IPS DF 4.7 (cell line): ENCODE results near the gene DGKD.

ENCODE experiments used
- DNase-seq: peaks from one replicate; pipeline ENCODE4 v3.0.0-alpha.2; 2013; ENCODE audit warnings: low spot score; ENCODE audit errors: extremely low read depth

The DGKD gene

DNA sequence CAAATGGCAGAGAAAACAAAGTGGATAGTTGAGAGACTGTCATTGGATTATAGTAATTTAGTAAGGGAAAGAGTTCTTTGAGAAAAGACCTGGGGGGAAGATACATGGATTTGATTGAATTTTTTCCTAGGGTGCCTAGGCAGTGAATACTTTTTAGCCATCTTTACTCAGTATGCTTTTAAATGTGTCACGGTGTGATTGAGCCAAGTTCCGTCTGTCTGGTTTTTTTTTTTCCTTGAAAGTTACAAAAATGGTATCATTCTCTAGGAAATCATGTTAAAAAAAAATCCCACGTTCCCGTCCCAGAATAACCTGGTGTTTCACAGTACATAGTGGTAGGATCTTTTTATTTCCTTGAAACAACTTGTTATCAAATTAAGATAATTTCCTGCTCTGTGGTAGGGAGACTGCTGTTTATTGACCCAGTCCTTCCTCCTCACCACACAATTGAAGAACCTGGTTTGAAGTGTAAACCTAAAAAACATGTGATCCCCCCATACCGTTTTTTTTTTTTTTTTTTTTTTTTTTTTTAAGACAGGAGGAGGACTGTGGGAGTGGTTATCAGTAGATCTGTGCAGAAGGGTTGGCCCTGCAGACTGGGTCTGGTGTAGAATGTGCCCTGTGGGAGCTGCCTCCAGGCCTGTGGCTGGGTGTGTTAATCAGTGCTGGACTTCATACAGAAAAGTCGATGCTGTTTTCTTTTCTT, 55.1 kb downstream of the DGKD start:
- no peak for DNase-seq

DNA sequence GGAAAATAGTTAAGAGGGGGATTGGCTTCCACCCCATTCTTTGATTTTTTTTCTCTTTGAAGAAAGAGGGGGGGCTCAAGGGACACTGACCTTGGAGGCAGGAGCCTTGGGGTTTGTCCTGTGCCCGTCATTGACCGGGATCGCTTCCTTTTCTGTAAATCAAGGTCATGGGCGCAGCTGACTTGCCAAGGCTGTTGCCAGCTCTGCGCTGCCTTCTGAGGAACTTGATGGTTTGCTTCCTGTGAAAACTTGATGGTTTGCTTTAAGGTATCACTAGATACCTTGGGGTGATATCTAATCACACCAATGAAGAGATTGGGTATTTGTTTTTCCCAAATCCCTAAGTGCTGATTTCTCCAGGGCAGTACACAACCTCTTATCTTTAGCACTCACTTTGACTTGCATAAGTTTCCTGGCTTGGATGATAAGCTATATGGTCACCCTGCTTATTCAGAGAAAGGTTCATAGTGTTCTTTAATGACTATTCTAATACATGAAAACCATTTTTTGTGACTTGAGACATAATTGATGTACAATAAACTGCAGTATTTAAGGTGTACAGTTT, 56.0 kb downstream of the DGKD start:
- DNase-seq, result no peak

DNA sequence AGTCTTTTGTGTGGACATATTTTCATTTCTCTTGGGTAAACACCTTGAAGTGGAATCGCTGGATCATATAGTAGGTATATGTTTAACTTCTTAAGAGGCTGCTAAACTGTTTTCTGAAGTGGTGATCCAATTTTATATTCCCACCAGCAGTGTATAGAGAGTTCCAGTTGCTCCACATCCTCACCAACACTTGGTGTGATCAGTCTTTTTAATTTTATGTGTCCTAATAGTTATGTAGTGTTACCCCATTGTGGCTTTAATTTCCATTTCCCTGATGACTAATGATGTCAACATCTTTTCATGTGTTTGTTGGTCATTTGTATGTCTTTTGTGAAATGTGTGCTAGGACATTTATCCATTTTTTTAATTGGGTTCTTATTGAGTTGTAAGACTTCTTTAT, 56.9 kb downstream of the DGKD start:
- DNase-seq, result no peak

DNA sequence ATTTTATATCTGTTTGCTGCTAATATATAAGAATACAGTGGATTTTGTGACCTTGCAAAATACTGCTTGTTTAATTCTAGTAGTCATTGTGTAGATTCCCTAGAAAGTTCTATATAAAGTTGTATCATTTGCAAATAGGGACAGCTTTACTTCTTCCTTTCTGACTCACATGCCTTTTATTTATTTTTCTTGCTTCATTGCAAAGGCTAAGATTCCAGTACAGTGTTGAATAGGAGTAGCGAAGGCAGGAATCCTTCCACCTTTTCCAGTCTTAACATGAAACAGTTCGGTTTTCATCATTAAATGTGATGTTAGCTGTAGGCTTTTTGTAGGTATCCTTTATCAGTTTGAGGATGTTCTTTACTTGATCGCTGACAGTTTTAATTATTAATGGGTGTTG, 58.1 kb downstream of the DGKD start:
- no peak for DNase-seq

DNA sequence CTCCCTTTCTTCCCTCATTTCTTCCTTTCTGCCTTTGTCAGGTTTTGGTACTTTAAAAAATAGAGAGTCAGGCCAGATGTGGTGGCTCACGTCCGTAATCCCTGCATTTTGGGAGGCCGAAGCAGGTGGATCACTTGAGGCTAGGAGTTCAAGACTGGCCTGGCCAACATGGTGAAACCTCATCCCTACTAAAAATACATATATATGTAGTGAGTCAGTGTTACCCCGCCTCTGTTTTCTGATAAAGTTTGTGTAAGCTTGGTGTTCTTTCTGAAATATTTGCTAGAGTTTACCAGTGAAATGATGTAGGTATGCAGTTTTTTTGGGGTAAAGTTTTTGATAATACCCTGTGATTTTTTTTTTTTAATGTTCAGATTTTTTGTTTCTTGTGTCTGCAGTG, 58.8 kb downstream of the DGKD start:
- DNase-seq, result no peak

DNA sequence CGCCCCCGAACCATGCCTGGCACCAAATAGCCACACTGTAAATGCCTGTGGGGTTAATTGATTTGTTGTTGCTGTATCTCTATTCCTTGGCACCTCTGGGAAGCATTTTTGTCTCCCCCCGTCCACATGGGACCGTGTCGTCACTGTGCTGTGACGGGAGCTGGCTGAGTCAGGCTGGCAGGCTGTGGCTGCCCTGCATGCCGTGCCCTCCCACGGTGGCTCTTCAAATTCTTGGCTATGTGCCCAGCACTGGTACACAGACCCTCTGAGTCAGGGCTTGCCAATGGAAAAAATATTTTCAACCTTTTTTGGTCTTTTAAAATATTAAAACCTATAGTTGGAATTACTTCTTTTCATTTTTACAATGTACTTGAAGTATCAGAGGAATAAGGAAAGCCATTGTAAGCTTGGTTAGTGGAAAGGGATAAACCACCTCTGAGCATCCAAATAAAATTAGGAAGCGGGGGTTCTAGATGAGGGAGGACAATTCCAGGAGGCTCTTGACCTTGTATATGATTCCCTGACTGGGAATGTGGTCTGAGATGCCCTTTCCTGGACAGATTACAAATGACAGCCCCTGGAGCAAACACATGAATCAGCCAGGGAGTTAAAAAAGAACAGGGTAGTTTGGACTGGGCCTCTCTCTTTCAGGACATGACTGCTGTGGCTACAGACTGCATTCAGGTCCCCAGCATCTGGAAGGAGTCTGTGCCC, 59.4 kb downstream of the DGKD start:
- DNase-seq, result no peak

DNA sequence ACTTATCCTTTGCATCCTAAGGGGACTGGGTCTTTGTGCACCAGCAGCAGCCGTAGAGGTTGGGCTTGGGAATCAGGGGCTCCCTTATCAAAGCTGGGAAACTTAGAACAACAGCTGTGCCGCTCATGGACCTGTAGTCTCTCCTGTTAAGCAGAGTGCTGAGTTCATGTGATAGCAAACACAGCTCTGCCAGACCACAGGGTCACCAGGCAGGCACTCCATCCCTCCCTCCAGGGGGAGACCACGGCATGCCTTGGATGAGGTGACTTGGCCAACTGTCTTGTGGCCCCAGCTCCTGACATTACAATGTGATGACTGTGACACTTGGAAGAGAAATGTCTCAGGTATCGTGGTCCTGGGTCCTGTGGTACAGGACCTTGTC, 60.0 kb downstream of the DGKD start:
- DNase-seq, result no peak

DNA sequence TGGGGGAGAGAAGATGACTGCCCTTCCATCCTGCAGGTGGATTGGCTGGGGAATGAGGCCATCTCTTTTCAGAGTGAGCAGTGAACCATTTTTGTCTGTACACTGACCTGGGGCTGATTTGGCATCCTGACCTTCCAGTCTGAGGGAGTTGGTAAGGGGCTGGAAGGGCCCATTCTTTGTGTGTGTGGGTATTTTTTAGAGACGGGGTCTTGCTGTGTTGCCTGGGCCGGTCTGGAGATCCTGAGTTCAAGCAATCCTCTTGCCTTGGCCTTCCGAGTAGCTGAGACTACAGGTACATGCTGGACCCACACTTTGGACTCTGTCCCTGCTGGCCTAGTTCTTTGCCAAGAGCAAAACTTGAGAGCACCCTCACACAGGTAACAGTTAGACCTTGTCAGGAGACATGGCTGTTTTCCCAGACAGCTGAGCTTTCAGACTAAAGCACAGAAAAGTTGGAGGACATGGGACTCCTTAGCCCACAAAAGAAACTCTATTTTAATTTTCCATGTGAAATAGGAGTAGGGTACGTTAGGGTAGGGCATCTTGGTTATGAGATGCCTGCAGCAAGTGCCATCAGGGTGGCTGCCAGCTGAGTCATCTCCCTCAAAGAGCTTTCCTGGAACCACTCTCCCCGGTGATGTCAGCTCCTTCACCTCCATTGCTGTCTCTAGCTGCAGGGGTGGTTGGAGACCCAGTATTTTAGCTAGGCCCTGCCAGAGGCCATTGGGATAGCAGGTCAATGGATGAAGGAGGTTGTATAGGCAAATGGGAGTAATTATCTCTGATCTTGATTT, 60.7 kb downstream of the DGKD start:
- DNase-seq, result no peak

DNA sequence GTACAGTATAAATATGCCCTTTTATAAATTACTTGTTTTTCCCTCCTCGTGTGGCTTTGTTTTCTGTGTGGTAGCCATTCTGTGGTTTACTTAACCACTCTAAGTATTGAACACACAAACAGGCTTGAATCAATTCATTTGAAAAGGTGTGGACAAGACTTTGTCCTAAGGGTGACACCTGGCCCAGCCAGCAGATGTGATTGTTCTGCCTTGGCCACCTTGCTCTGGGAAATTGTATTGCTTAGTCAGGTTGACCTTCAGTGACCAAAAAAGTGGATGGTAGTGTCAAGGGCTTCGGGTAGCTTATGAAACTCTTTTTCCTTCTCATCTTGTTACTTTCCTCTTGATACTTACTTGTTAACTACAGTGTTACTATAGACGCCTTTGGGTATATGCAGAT, 61.9 kb downstream of the DGKD start:
- no peak for DNase-seq

DNA sequence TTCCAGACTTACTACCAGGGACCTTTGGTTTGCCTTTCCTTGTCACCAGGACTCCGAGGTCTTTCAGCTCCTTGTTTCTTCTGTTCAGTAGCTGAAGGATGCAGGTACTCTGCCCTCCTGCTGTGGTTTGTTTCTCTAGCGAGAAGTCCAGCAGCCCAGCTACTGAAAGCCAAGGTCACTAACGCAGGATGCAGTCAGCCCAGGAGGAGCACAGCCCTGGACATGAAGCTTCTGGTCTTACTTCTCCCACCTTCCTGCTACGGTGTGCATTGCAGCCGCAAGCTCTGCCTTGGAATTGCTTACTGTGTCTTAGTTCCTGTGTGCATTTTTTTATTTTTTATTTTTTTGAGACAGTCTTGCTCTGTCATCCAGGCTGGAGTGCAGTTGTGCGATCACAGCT, 62.4 kb downstream of the DGKD start:
- no peak for DNase-seq

DNA sequence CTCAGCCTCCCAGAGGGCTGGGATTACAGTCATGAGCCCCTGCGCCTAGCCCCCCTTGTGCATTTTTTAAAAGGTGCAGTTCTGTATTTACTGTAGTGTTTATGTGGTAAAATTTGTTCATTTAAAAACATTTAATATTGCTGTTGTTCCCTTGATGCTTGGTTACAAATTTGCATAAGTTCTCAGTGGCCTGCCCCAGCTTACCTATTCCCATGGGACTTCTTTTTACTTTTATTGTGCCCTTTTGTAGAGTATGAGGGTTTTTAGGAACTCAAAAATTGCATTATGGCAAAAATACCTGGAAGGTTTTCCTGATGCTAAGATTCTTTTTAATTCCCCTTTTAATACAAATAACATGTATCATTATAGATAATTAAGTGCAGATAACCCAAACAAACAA, 63.0 kb downstream of the DGKD start:
- DNase-seq, result no peak

DNA sequence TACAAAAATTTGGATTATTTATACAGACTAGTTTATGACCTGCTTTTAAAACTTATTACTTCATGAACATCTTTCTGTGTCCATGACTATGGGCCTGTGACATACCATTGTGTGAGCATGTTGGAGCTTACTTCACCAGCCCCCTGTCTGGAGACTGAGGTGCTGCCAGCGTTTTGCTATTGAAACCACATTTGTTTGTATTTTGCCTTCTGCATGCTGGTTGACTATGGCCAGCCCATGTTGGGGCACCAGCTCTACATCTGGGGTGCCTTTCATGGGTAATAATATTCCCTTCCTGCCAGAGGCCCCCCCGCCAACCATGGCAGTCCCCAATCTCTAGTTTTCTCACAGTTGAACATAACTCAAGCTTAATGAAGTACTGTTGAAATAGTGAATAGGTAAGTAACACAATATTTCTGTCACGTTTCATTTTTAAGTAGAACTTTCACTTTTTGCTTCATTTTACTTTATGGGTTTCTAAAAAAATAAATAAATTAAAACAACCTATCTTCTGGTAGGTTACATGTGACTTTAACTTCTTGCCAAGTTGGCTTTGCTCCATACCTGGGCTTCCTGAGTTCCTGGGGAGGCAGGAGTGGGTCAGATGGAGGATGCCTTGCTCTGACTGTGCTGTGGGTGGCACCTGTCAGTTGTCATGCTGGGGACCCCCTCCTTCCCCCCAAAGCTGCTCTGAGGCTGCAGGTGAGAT, 63.9 kb downstream of the DGKD start:
- no peak for DNase-seq

DNA sequence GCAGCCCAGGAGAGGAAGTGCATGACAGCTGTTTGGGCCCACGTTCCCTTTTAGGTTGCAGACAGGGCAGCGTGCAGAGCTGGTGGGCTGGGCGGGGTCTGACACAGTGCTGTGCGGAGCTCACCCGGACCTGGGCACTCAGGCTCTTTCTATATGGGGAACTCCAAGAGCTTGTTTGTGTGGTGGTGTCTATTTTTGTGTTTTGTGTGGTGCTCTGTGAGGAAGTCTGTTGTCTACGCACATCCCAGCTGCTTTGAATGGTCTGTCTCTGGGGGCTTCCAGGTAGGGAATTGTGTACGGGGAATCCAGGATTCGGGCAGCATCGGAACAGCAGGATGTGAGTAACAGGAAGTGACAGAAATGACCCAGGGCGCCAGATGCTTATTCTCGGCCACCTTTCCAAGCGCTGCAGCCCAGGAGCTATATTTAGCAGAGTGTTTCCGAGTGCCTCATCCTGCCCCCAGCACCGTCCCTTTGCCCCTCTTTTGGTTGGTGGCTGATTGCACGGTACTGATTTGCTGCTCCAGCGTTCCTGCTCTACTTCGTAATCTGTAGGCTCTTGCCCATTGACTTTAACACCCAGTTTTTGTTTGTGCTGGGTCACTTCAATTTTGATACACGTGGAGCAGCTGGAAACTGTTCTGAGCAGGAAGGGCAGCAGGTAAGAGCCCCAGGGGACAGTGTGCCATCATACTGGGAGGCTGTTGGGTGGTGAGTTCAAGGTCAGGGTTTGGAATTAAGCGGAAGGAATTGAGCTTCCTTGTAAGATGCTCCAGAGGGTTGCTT, 64.7 kb downstream of the DGKD start:
- no peak for DNase-seq

DNA sequence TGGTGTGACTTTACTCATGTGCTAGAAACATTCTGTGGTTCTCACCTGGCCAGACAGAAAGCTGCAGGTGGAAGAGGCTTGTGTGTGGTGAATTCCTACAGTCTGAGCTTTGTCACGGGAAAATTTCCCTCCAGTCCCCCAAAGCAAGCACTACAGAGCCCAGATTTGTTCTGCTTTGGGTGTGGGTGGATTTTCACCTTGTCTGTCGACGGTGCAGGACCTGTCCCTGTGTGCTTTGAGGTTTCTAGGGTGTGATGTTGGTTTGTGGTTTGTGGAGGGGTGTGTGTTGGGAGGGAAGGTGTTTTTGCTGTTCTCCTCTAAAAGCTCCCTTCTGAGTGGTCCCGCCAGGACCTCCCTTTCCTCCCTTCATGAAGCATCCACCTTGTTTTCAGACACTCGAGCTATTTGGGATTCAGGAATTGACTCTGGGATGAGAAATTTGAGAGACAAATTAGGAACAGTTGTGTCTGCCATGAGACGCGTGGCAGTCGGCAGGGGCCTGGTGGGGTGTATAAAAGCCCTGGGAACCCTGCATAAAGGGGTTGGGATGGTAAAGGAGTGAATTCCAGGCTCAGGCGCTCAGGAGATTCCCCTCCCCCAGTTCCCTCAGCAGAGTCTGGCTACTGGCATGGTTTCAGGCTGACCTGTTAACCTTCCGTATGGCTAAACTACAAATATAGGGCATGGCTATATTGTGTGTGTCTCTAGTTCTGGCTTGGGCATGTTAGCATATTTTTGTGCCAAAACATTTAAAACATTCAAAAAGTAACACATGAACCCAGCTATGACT, 65.5 kb downstream of the DGKD start:
- DNase-seq, result no peak

DNA sequence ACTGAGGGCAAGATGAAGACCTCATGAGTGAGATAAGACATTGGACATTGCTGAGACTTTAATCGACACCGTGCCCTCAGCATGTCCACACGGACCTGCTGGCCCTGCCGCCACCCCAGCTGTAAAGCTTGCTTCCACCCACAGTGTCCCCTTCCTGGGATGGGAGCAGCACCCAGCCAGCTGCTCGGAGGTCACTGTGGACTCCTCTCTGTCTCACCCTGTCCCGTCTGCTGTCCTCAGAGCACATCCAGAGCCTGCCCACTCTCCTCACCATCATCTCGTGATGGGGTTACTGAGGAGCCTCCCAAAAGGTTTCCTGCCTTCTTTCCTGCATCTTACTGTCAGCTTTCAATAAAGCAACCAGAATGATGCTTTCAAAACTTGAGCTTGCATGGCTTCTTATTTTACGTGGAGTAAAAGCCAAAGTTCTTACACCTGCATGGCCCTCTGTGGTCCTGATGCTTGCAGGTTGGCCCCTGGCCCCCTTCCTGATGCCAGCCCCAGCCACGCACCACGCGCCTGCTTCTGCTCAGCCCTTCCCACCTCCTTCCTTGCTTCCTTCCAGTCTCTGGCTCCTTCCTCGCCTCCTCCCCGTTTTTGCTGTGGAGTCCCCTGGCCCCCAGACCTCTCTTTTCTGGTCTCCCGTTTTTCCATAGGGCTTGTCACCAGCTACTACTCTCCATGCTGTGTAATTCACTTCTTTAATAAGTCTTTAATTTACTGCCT, 67.0 kb downstream of the DGKD start:
- DNase-seq, result no peak

DNA sequence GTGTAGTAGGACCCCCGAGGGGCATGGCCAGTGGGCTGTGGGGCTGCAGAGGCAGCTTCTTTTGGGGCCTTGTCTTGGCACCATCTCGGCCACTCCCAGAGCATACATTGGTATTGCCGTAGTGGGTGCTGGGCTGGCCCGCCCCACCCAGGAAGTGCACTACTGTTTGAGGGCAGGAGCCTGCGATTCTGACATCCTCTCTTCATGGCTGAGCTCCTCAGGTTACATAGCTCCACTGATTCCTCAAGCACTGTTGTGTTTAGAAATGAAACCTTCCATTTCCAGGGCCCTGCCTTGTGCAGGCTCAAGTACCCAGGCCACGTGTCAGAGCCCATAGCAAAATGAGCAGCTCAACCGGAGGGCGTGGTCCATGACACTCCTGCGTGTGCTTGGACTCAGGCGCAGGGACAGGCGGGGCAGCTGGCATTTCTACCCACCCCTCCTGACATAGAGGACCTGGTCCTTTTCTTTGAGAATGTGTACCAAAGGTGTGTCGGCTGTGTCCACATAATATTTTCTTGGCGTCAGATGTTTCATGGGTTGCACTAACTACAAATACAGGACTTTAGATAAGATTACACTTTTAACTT, 67.9 kb downstream of the DGKD start:
- no peak for DNase-seq

DNA sequence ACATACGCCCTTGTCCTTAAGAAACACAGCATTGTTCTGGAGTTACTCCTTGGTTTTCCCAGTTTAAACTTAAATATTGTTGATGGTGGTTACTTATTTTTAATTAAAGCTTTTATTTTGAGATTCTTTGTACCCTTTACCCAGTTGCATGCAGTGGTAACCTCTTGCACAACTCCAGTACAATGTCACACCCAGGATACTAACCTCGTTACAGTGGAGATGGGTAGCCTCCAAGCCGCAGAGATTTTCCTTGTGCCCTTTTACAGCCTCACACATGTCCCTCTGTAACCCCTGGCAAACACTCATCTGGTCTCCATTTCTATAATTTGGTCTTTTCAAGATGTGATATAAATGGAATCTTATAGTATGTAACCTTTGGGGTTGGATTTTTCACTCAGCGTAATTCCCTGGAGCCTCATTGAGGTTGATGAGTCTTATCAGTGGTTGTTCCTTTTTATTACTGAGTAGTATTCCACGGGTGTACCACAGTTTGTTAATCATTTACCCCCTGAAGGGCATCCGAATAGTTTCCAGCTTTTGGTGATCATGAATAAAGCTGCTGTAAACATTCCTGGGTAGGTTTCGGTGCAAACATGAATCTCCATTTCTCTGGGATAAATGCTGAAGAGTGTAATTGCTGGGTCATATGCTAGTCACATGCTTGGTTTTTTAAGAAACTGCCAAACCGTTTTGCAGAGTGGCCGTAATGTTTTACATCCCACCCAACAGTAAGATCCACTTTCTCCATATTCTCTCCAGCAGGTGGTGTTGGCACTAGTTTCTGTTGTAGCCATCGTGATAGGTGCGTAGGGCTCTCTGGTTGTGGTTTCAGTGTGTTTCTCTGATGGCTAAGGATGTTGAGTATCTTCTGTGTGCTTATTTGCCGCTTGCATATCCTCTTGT, 68.6 kb downstream of the DGKD start:
- DNase-seq, result no peak

DNA sequence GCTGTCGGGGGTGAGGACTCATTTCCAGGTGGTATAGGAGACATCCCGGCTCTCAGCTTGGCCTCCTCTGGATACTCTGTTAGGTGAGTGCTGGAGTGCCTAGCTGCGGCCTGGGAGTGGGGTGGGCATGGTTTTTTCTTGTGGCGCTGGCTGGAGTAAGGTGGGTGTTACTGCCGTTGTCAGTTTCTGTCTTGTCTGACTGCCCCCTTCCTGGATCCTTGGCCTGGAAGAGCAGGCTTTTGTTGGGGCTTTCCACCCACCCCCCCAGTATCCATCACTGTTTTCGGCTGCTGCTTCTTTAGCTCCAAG, 69.2 kb downstream of the DGKD start:
- no peak for DNase-seq
